Endodermal cell (in vitro differentiated cells): Measurements from ENCODE around the gene FHOD1. TPM values are rescaled to one million over a fixed set of nuclear protein-coding genes. Genes with fewer than 3 reads are reported as not detected.

Experiments used
- DNase-seq: peaks from one replicate; pipeline ENCODE4 v3.0.0-alpha.2; 2017
- H3K27ac ChIP-seq: 2 replicates; pipeline ENCODE4 v1.5.1; 2013; ENCODE audit warnings: mild to moderate bottlenecking, low read depth, low read length, moderate library complexity
- H3K27me3 ChIP-seq: 2 replicates; pipeline ENCODE4 v1.6.1; 2013; ENCODE audit warnings: mild to moderate bottlenecking, low read length, moderate library complexity; ENCODE audit not compliant: insufficient read depth, control insufficient read depth, poor library complexity, severe bottlenecking
- H3K36me3 ChIP-seq: 2 replicates; pipeline ENCODE4 v1.7.0; 2013; ENCODE audit warnings: mild to moderate bottlenecking, low read length, moderate library complexity; ENCODE audit not compliant: control insufficient read depth, insufficient read depth
- H3K4me1 ChIP-seq: one replicate; pipeline ENCODE4 v1.7.0; 2013; ENCODE audit warnings: low read length; ENCODE audit not compliant: control insufficient read depth, insufficient read depth
- H3K4me3 ChIP-seq: 2 replicates; pipeline ENCODE4 v1.5.1; 2013; ENCODE audit warnings: mild to moderate bottlenecking, low read length, moderate library complexity
- H3K9ac ChIP-seq: 2 replicates; pipeline ENCODE4 v1.6.1; 2013; ENCODE audit warnings: mild to moderate bottlenecking, low read length, moderate library complexity; ENCODE audit not compliant: poor library complexity, severe bottlenecking; ENCODE audit errors: extremely low read depth
- H3K9me3 ChIP-seq: 2 replicates; pipeline ENCODE4 v1.6.1; 2013; ENCODE audit warnings: mild to moderate bottlenecking, low read length, moderate library complexity; ENCODE audit not compliant: control insufficient read depth
- H3K27ac Mint-ChIP-seq: 2 replicates; pipeline ENCODE4 v1.8.0; 2020; ENCODE audit warnings: mixed read lengths
- H3K27me3 Mint-ChIP-seq: 2 replicates; pipeline ENCODE4 v1.8.0; 2021; ENCODE audit warnings: mild to moderate bottlenecking, mixed read lengths; ENCODE audit not compliant: insufficient read depth
- H3K36me3 Mint-ChIP-seq: 2 replicates; pipeline ENCODE4 v1.8.0; 2020; ENCODE audit warnings: low read depth, mixed read lengths
- H3K4me1 Mint-ChIP-seq: 2 replicates; pipeline ENCODE4 v1.8.0; 2020; ENCODE audit warnings: mixed read lengths
- H3K4me3 Mint-ChIP-seq: 2 replicates; pipeline ENCODE4 v1.8.0; 2020; ENCODE audit warnings: mild to moderate bottlenecking, moderate library complexity, mixed read lengths
- H3K9me3 Mint-ChIP-seq: 2 replicates; pipeline ENCODE4 v1.8.0; 2020; ENCODE audit warnings: mild to moderate bottlenecking, mixed read lengths
- CTCF ChIP-seq: fragments of 200-600 bp; sonication (generic); conservative IDR thresholded peaks from 2 replicates; pipeline ENCODE4 v1.5.0; 2021; ENCODE audit warnings: antibody characterized with exemption, mild to moderate bottlenecking
- WGBS, 2 experiments: methylation state at CpG; one replicate each; pipeline versions ENCODE4 v1.1.5 to v1.1.7; 2013; ENCODE audit warnings: missing lambda C conversion rate in 2 of 2, mixed read lengths in 1 of 2; ENCODE audit not compliant: insufficient coverage in 1 of 2, insufficient read length in 1 of 2; 5-methylcytosine and 5-hydroxymethylcytosine counted together
- total RNA-seq, 2 donors: library from RNA; stranded (reverse); fragmentation: NEBNext Ultra II Directional in 1 of 2; extraction: Animal tissue kit (Norgen Biotek cat#: 25700) in 1 of 2; gene quantifications; 2 replicates in 1 of 2; 3 replicates in 1 of 2; pipeline ENCODE4 v1.2.1, GENCODE V29; 2021

Gene FHOD1
- total RNA-seq, 2 donors from 2014 or later = 51.7 to 71.9 TPM

GRCh38 chr16:67230809-67231660 lies 16.2 kb downstream of the FHOD1 start:
- Mint-ChIP-seq H3K27me3 (no peaks in the 10 kb centered on the region), H3K27ac (no peak overlapping the region), H3K36me3 (peaks cover 53% of the 10 kb centered on the region), H3K4me1 (peaks cover 12% of the 10 kb centered on the region), H3K4me3 (no peak overlapping the region), H3K9me3 (no peaks in the 10 kb centered on the region)
- Histone ChIP-seq H3K9me3 (no peaks in the 10 kb centered on the region), H3K9ac (no peak overlapping the region), H3K27me3 (no peaks in the 10 kb centered on the region), H3K36me3 (peaks cover 75% of the 10 kb centered on the region), H3K4me3 (no peak overlapping the region), H3K27ac (no peak overlapping the region), H3K4me1 (no peaks in the 10 kb centered on the region)
- DNase-seq = peak; percentile 46
- 93 to 98% methylated on average over 5 to 12 of the region's 12 CpGs for WGBS, 2 experiments
- TF ChIP-seq CTCF = no peak

- Histone ChIP-seq H3K4me1 (no peaks in the 10 kb centered on the region), H3K9ac (no peak overlapping the region), H3K27me3 (no peaks in the 10 kb centered on the region), H3K36me3 (peaks cover 66% of the 10 kb centered on the region), H3K9me3 (no peaks in the 10 kb centered on the region), H3K27ac (no peak overlapping the region), H3K4me3 (no peak overlapping the region)
- 93 to 95% methylated on average over 27 to 32 of the region's 32 CpGs for WGBS, 2 experiments
- Mint-ChIP-seq H3K27ac (no peak overlapping the region), H3K4me3 (no peak overlapping the region), H3K4me1 (peaks cover 14% of the 10 kb centered on the region), H3K27me3 (peaks cover 5% of the 10 kb centered on the region), H3K9me3 (no peaks in the 10 kb centered on the region), H3K36me3 (peaks cover 48% of the 10 kb centered on the region)
- TF ChIP-seq CTCF = no peak
- peak; percentile 46 for DNase-seq
These were observed 17.1 kb downstream of the FHOD1 start for GRCh38 chr16:67229906-67230808.

GRCh38 chr16:67228905-67229304 lies 18.4 kb downstream of the FHOD1 start:
- Histone ChIP-seq H3K27ac (no peak overlapping the region), H3K36me3 (peaks cover 53% of the 10 kb centered on the region), H3K9ac (no peak overlapping the region), H3K4me3 (no peak overlapping the region), H3K4me1 (peaks cover 3% of the 10 kb centered on the region), H3K9me3 (no peaks in the 10 kb centered on the region), H3K27me3 (no peaks in the 10 kb centered on the region)
- Mint-ChIP-seq H3K4me1 (peaks cover 24% of the 10 kb centered on the region), H3K27ac (no peak overlapping the region), H3K4me3 (peak overlapping the region; percentile 96), H3K9me3 (no peaks in the 10 kb centered on the region), H3K27me3 (peaks cover 5% of the 10 kb centered on the region), H3K36me3 (peaks cover 38% of the 10 kb centered on the region)
- DNase-seq = peak; percentile 33
- TF ChIP-seq CTCF = no peak
- WGBS, 2 experiments = 93 to 100% methylated on average over 2 to 9 of the region's 9 CpGs
